NOMO-1 treated with DMSO at 0.1 percent for 48 hours (cell line): ENCODE measurements around the gene ENTPD3.
A peak's percentile ranks its signal among the peaks of the same experiment; 100 is the strongest.

Experiments used
- DNase-seq: peaks from one replicate; lab custom pipeline; 2025; ENCODE audit not compliant: unreplicated experiment; lab: John Stamatoyannopoulos, UW

ENTPD3 gene

DNA sequence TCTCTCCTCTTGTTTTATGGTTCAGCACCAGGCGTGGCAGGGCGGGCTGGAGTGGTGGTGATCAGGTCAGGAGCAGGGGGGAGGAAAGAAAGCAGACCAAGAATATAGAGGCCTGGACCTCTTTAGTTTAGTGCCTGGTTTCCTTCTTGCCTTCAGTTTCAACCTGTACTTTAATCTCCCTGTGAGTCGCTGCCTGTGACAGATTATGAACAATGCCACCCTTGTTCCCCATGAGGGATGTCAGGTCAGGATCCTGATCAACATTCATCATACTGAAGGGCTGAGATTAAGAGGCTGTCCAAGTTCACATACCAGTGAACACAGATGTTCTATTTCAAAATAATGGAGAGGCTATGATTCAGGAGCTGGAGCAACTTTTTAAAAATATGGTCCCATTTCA, 11.4 kb downstream of the ENTPD3 start:
- no peak for DNase-seq

DNA sequence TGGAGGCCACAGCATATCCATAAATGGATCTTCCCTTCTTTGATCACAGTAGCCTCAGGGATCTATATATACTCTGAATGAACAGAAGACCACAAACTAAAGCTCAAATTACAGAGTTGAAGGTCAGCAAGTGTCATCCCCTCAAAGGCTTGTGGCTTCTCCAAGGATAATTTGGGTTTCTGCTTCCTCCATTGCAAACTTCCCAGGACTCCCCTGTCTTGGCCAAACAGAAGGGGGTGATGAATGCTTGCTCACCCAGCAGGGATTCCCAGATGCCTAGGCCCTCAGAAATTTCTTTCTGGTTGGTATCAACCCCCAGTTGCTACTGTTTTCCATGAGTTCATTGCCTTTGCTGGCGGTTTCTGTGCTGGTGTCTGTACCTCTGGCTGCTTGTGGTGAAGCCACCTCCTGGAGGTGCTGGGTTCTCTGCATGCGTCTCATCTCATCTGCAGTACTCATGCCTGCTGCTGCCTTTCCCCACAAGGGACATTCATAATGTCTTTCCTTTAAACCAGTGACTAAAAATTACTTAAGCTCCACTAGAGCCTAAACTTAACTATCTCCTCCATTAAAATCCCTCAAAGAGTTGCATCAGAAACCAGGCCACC, 17.7 kb downstream of the ENTPD3 start:
- no peak for DNase-seq

DNA sequence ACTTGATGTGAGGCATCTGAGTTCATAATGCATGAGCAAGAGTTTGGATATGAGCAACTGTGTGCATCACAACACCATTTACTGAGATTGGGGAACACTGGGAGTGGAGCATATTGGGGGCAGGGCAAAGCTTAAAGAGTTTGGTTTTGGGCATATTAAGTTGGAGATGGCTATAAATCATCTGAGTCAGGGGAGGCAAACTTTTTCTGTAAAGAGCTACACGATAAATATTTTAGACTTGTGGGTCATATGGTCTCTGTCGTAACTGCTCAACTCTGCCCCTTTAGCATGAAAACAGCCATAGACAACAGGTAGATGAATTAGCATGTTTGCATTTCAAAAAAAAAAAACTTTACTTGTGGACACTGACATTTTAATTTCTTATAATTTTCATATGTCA, 20.0 kb downstream of the ENTPD3 start:
- no peak for DNase-seq

DNA sequence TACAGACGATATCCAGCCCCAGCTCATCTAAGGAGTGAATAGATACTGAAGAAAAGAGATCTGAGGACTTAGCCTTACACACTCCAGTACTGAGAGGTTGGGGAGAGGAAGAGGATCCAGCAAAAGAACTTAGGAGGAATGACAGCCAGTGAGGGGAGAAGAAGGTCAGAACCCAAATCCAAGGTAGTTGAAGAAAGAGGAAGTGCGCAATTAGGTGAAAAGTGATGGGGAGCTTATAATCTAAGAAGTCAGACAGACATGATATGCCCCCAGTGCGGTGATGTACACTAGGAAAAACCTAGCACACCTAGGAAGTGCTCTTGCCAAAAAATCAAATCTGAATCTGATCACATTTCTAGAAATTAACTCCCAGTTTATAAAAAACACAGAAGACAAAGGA, 20.6 kb downstream of the ENTPD3 start:
- DNase-seq: no peak

DNA sequence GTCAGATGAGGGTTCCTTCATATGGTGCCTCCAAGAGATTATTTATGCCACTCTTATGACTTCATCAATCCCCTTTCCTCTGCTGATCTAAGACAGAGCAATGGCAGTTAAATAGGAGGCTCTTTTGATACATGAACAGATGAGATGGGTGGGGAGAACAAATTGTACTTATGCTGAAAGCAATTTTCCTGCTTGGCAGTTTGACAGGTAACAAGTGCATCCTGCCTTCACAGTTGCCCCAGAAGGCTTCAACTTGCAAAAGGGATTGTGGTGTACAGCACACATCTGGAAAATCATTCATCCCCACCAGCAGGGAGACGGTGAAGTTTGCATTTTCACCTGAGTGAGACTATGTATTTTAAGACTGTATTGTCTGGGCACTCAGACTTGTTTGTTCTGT, 27.3 kb downstream of the ENTPD3 start:
- no peak for DNase-seq

DNA sequence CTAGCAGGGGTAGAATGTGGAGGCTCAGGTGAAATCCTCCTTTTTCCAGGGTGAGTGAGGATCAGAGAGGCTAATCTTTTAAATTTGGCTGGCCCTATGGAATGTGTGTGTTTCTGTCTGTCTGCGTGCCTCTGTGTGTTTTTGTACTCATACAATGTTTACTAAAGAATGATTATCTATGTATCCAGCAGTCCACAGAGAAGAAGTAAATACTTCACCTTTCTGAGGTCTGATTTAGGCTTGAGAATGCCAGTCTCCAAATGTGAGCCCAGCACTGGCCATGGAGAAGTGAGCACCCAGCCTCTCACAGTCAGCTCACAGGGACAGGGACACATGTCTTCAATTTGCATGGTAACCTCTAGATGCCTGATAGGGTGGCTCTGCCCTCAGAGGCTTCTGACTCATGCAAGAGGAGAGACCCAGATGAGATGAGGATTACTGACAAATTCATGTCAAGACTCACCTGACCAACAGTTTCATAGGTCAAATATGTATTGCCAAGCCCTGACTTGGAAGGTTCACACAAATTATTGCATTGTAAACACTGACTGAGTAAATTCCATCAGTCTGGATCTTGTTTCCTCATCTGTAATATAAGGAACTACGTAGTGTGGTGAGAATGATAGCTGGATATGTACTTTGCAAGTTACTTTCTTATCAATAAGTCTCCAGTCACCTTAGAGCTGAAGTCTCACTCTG, 31.0 kb downstream of the ENTPD3 start:
- DNase-seq: no peak

DNA sequence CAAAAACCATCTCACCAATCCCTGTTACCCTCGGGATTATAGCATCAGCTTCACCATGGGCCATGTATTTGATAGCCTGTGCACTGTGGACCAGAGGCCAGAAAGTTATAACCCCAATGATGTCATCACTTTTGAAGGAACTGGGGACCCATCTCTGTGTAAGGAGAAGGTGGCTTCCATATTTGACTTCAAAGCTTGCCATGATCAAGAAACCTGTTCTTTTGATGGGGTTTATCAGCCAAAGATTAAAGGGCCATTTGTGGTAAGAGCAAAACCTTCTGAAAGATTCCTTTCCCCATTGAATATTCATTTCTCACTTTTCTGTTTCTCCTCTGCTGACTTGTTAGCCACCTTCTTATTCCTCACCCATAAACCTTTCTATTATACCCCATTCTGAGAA, 35.9 kb downstream of the ENTPD3 start:
- no peak for DNase-seq

DNA sequence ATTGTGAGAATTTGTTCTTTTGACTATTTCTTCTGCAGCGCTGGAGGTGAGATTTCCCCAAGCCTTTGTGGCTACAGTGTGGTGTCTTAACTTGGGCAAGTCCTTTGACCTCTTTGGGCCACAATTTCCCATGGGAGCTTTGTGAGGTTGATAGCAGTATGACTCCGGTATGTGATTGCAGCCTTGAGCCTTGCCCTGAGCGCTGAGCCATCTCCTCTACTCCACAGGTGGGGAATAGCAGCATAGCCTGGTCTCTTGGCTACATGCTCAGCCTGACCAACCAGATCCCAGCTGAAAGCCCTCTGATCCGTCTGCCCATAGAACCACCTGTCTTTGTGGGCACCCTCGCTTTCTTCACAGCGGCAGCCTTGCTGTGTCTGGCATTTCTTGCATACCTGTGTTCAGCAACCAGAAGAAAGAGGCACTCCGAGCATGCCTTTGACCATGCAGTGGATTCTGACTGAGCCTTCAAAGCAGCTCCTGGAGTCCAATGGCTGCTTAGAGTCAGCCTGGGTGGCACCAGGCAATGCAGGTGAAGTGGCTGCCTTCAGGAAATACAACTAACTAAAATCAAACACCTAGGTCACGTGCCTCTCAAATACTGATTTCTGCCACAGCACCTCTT, 40.2 kb downstream of the ENTPD3 start:
- no peak for DNase-seq

DNA sequence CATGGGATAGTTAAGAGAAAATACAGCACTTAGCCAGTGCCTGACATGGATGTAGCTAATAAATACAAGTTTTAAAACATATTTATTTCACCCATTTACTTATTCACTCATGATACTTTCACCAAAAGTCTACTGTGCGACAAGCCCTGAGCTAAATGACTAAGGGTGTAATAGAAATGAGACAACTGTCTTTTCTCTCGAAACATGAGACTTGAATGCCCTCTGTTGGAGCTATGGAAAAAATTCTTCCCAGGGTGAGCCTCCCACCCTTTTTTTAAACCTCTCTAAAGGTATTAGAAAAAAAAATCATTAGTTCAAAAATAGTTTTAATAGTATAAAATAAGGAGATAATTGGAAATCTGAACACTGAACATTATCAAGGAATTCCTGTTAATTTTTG, 45.8 kb downstream of the ENTPD3 start:
- no peak for DNase-seq

DNA sequence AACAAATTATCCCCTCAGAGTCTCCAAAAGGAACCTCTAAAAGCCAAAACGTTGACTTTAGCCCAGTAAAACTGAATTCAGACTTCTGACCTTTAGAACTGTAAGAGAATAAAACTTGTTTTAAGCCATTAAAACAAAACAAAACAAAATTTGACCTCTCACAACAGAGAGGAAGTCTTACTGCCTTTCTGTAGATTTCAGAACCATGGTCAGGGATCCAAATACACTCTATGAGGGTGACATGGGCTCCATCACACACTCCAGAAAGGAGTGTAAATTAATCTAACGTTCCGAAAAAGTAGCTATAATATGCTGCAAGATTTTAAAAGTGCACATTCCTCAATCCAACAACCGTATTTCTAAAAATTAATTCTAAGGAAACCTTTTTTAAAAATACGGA, 50.9 kb downstream of the ENTPD3 start:
- DNase-seq: no peak

DNA sequence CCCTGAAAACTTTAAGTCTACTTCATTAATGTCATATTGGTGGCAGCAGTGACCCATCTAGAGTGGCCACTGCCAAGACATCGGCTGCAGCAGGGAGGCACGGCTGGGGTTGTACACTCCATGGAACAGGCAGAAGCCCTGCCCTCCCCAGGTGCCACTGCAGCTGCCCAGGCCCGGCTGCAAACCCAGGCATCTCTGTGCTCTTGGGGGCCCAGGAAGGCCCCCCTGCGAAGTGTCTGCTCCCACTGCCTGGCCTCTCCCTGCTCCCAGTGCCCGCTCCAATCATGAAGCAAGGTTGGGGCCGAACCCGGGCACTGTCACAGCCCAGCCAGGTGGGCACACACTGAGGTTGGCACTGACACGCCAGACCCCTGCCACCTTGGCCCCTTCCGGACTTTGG, 58.1 kb downstream of the ENTPD3 start:
- DNase-seq: no peak

DNA sequence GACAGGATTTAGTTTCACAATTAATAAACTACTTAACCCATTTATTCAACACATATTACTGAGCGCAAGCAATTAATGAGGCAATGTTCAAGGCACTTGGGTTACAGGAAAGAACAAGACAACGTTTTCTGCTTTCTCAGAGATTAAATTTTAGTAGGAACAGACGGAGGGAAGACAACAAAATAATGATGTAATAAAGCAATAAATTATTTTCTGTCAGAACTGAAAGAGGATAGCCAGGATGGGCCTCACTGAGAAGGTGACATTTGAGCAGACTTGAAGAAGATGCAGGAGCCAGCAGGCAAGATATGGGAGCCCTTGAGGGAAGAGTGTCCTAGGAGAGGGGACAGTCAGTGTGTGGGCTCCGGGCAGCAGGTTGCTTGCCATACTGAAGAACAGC, 58.9 kb downstream of the ENTPD3 start:
- no peak for DNase-seq

DNA sequence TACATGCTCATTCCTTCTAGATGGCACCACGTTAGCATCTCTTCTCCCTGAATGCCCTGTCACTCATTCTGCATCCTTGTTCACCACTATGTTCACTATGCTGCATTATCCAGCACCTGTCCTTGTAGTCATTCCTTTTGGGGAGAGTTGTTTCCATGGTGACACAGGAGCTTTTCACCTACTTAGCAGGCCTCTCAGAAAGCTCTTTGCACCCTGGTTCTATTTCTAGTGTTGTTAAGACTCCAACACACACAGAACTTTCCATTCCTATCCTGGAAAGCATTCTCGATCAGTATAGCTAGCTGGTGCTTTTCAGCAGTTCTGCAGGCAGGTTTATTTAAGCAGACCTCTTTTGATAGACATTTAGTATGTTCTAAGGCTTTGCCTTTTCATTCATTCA, 63.5 kb downstream of the ENTPD3 start:
- DNase-seq: no peak

DNA sequence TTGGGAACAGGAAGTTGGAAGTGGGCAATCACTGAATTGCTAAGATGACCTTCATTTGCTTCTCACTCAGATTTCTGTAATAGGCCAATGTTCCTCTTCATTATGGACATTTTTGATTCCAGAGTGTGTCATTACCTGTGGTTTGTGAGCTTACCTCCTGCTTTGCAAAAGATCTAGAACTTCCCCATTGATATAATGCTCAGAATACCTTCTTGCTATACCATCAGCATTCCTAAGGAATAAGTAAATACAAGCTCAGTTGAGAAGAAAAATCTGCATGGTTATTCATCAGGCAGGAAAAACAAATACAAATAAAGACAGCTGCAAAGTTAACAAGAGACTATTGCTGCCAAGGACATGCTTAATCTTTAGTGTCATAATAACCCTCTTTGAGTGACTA, 64.6 kb downstream of the ENTPD3 start:
- no peak for DNase-seq

DNA sequence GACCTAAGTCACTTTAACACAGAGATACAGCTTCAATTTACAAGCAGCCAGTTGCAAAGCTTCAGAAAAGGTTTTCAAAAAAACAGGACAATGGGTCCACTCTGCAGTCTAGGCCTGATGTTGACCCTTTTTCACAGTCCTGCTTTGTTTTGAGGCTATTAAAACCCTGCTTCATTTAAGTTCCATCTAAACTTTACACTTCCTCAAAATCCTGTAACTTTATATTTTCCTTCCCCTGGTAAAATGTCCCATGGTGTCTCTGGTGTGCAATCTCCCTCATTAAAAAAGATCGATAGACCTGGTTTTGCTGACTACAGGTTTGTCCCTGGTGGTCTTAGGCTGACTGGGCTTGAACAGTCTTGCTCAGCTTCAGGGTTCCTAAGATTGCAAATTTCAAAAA, 65.1 kb downstream of the ENTPD3 start:
- peak; percentile 26 for DNase-seq

DNA sequence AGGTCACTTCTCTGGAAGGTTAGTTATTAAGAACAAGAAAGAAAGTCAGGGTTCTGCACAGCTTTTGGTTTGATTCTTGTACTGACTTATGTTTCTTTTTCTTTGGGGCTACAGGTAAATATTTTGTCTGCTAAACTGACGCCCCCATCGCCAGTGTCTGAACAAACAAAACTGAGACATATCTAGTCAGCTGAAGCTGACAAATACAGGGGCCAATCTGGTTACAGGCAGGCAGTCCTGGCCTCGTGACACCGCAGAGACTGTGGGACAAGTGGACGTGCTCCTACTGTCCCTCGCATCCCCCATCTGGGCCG, 65.5 kb downstream of the ENTPD3 start:
- no peak for DNase-seq

DNA sequence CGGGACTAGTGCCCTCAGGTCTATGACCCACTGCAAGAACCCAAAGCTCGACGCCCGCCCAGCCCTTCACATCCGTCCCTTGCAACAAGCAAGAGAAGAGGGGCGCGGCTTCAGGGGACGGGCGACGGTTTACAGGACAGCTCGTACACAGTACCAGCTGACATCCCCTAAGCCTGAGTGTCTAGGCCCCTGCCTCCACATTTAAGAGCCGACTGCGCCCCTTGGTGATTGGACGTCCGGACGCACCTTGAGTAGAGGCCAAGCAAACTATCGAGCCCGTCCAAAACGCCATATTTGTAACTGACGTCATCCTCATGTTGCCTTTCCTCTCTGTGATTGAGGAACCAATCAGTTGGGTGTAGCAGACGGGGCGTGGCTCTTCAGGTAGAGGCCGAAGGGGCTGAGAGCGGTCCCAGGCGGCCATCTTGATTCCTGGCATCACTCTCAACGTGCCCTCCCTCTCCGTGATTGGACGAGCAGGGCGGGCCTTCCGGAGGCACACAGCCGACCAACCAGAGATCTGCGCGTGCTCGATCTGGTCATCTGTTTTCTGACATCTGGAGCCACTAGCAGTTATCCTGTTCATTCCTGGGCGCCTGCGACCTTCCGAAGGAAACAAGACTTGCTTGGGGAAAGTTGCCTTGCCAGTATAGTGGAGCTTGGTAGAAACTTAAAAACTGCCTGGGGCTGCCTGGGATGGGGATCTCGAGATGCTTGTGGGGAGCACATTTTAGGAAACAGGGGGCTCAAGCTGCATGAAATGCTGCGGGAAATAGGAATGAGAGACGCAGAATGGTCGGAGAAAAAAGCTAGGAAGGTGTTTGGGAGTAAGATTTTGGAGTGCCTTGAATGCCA, 66.1 kb downstream of the ENTPD3 start:
- peak; percentile 100 for DNase-seq

DNA sequence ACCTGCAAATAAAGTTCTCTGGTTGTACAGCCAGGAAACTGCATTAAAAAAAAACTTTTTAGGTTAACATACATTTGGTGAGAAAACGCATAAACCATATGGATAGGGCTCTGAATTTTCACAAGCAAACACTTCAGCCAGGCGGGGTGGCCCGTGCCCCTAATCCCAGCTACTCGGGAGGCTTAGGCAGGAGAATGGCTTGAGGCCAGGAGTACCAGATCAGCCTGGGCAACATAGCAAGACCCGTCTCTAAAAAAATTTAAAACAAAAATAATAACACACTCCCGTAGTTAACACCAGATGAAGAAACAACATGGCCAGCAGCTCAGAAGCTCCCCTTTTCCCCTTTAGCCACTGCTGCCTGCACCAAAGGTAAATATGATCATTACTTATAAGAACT, 66.9 kb downstream of the ENTPD3 start:
- DNase-seq: no peak

DNA sequence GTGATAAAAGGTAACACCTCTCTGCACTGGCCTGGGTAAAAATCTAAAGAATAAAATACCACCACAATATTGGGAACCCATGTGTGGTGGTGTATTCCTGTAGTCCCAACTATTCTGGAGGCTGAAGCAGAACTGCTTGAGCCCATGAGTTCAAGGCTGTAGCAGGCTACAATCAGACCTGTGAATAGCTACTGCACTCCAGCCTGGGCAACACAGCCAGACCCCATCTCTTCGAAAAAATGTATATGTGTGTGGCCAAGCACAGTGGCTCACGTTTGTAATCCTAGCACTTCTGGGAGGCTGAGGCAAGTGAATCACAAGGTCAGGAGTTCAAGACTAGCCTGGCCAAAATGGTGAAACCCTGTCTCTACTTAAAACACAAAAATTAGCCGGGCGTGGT, 68.3 kb downstream of the ENTPD3 start:
- DNase-seq: no peak

DNA sequence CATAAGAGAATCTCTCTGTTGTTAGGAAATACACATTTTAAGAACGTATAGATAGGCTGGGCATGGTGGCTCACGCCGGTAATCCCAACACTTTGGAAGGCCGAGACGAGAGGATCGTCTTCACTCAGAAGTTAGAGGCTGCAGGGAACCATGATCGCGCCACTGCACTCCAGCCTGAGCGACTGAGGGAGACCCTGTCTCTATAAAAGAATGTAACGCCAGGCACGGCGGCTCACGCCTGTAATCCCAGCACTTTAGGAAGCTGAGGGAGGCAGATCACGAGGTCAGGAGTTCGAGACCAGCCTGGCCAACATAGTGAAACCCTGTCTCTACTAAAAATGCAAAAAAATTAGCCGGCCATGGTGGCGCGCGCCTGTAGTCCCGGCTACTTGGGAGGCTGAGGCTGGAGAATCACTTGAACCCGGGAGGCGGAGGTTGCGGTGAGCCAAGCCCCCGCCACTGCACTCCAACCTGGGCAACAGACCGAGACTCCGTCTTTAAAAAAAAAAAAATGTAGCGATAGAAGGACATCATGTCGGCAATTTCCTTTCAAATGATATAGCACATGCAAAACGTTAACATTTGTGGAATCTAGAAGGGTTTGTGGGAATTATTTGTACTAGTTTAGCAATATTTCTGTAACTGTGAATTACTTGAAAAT, 69.4 kb downstream of the ENTPD3 start:
- DNase-seq: no peak
